Heart left ventricle (tissue), 13 donors: ENCODE measurements around the gene PARD6G.

Experiments
- POLR2A ChIP-seq, 2 donors: fragments of 450-650 bp; IDR thresholded peaks; one replicate each; pipeline ENCODE4 v1.6.1; 2017; ENCODE audit warnings: antibody characterized with exemption in 2 of 2, mild to moderate bottlenecking in 2 of 2, moderate library complexity in 2 of 2
- TF ChIP-seq, protein P1 (sequence below), 12 donors: fragments of 200-600 bp; sonication (generic) in 4 of 12; IDR thresholded peaks; one replicate each; pipeline versions ENCODE4 v1.5.0 to v1.8.0; 2018 to 2022; ENCODE audit warnings: antibody characterized with exemption in 12 of 12, mild to moderate bottlenecking in 5 of 12
- donor health status: ischemic (EF 13 %, LVEDD 7.1; RV severe dilation, severe dysfunction).
- donor health status: DM: no; HTN: yes; CAD: no.
- donor health status: DM: no; HTN: no; CAD: no.
- donor health status: ischemic (EF 25% LVEDD 6.9; RV normal size, moderate dysfunction).
- donor health status: ischemic (EF 25% LVEDD 5.7; RV mildly dilated, moderate dysfunction).
- donor health status: ischemic (EF 35%, LVEDD 5.7; RV mildly dilated, moderate dysfunction).
- donor health status: nonischemic (EF 11% LVEDD 7.7; RV severe dilation, severe dysfunction).
- donor health status: DM: yes; HTN: yes; CAD: no.
- donor health status: PGD.
- donor health status: ischemic (EF 29% LVEDD 5.4; RV normal size, mild dysfunction).
- donor health status: nonischemic (EF 23%, LVEDD 6.1; RV moderate dilation, normal function).

GRCh38 chr18:80251700-80252099 lies 4.4 kb upstream of the PARD6G start:
- TF ChIP-seq, protein P1, sequence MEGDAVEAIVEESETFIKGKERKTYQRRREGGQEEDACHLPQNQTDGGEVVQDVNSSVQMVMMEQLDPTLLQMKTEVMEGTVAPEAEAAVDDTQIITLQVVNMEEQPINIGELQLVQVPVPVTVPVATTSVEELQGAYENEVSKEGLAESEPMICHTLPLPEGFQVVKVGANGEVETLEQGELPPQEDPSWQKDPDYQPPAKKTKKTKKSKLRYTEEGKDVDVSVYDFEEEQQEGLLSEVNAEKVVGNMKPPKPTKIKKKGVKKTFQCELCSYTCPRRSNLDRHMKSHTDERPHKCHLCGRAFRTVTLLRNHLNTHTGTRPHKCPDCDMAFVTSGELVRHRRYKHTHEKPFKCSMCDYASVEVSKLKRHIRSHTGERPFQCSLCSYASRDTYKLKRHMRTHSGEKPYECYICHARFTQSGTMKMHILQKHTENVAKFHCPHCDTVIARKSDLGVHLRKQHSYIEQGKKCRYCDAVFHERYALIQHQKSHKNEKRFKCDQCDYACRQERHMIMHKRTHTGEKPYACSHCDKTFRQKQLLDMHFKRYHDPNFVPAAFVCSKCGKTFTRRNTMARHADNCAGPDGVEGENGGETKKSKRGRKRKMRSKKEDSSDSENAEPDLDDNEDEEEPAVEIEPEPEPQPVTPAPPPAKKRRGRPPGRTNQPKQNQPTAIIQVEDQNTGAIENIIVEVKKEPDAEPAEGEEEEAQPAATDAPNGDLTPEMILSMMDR (IDR thresholded peaks at IDR 0.05) = no peak
- no peak for TF ChIP-seq POLR2A (IDR thresholded peaks at IDR 0.05)
